HG03342 (cell line): ENCODE measurements around the gene SRP54.
"Not testable (repeated sequence)": the region's sequence is repeated elsewhere in the genome, so short reads cannot be mapped to it uniquely, and the experiment has no call there.

ENCODE experiments used
- ATAC-seq: cut with Tn5 transposase; IDR thresholded peaks from one replicate; pipeline ENCODE4 v1.9.1; 2021; ENCODE audit warnings: mild to moderate bottlenecking, moderate library complexity; ENCODE audit not compliant: unreplicated experiment

SRP54 gene

DNA sequence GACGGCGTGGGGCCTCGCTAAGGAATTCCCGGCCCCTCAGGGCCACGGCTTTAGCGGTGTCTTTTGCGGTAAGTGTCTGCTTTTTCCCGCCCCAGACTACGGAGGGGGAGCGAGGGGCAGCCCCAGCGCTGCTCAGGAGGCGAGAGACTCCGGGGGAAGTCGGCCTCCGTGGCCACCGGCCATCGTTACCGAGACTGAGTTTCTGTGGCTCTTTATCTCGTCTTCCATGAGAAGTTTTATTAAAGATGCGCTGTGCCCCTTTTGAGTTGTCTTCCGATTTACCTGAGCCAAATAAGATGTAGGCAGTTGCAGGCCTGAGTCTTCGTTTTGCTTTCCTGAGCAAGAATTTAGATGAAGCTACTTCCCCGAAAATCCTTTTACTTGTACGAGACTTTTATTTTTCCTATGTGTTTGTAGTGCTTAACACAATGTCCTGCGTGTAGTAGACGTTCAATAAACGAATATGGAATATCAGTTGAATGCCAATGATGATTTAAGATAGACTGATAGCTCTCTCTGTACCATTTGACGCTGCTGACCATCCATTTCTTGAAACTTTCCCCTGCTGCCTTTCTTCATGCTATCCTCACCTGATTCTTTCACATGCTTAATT, 462 bp downstream of the SRP54 start:
- ATAC-seq = peak; percentile 14

DNA sequence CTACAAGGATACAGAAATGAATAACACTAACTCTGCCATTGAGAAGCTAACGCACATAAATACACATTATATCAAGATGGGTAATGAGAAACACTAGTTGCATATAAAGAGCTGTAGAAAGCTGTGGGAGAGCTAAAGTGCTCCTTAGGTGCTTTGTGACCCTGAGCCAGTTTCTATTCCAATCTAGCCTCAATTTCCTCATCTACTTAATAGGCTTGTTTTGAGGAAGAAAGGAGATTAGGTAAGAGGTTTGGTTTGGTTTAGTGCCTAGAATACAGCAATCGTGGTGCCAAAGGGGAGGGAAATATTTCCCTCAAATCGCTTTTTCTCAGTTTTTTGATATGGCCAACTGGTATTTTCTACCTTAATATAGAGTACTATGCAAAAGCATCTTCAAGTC, 994 bp downstream of the SRP54 start:
- no peak for ATAC-seq

DNA sequence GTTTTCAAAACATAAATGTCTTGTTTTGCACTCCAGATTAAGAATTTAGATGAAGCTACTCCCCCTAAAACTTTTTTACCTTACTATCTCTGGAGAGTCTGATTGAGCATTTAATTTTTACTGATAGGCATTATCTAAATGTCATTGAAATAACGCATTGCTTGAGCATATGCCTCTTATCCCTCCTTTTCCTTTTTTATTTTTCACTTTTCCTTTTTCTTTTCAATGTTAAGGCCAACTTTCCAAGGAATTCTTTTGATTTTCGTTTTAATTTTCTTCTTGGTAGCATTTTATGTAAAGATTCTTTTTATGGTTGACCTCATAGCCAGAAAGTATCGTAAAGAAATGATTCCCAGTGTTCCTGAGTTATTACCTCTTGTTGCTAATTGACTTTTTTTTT, 2.9 kb downstream of the SRP54 start:
- ATAC-seq = no peak

DNA sequence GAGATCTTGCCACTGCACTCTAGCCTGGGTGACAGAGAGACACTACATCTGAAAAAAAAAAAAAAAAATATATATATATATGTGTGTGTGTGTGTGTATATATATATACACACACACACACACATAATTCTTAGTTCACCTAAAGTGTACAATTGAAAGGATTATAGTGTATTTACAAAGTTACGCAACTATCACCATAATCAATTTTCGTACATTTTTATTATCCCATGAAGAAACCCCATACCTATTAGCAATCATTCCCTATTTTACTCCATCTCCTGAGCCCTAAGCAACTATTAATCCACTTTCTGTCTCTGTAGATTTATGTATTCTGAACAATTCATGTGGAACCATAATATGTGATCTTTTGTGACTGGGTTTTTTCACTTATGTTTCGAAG, 4.4 kb downstream of the SRP54 start:
- ATAC-seq = no peak

DNA sequence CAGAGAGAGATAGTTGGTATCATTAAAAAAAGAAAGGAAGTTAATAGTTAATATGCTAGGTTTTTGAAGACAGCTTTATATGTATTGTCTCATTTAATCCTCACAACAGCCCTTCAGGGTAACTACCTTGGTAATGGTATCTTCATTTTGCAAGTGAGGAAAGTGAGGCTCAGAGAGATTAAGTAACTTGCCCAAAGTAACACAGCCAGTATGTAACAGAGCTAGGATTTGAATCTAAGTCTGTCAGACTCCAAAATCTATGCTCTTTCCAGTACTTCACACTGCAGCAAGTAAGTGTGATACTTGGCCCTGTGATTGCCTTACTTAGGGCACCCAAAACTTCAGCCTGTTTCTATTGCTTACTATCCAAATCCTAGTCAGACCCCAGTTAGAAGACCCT, 7.0 kb downstream of the SRP54 start:
- no peak for ATAC-seq

DNA sequence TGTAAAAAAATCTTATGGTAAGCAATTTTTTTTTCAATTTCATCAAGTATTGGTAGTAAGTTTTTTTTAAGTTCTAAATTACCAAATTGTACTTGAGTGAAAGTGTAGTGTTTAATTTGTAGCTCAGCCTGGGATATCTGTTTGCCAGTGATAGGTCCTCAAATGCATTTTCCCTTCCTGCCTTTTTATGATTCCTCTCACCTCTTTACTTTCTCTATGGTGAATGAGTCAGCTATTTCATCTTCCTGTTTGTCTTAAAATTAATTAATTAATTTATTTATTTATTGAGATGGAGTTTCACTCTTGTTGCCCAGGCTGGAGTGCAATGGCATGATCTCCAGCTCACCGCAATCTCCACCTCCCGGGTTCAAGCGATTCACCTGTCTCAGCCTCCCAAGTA, 10.6 kb downstream of the SRP54 start:
- no peak for ATAC-seq

DNA sequence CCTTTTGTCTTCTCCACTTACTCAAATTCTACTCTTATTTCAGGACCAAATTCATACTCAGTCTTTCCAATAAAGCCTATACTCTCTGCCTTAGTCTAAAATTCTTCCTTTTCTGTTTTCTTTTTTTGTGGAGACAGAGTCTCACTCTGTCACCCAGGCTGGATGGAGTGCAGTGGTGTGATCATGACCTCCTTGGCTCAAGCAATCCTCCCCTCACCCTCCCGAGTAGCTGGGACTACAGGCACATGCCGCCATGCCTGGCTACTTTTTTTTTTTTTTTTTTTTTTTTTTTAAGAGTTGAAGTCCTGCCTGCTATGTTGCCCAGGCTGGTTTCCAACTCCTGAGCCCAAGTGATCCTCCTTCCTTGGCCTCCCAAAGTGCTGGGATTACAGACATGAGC, 11.9 kb downstream of the SRP54 start:
- no peak for ATAC-seq

DNA sequence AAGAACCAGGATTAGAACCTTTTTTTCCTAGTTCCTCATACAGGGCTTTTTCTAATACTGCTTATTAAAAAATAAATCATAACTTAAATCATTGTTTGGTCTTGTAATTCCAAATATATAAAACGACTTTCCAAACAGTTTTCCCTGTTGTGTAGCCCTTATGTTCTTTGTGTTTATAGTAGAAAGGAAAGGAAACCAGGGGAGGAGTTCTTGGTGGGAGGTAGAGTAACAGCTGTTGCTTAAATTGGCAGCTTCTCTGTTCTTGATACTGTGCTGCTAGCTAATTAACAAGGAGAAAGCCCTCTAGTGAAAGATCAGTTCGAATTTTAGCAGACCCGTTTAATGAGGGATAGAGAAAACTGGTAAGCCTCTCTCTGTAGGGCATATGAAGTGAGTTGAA, 15.0 kb downstream of the SRP54 start:
- no peak for ATAC-seq

DNA sequence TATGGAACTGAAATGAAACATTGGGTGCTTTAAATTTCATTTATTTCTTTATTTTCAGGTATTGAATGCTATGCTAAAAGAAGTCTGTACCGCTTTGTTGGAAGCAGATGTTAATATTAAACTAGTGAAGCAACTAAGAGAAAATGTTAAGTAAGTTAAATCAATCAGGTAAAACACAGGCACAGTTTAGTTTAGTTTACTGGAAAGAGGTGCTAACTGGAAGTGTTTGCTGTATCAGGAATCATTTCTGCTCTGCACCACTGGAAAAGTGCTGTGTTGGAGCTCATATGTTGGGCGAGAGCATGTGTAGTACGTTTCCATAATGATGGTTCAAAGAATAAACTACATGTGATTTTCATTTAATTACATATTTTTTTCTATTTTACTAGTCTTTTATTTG, 16.7 kb downstream of the SRP54 start:
- ATAC-seq = no peak

DNA sequence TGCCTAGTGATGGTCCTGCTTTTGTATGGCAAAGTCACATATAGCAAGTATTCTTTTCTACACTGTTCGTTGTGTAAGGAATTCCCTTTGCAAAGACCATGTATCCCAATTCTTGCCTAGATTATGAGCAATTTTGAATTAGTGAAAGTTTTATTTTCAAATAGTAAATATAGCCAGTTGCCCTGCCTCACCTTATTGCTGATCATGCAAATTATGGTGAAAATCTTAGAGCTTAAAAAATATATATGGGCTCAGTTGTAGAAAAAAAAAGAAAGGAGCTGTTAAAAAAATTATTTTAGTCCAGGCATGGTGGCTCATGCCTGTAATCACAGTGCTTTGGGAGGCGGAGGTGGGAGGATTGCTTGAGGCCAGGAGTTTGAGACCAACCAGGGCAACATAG, 18.8 kb downstream of the SRP54 start:
- ATAC-seq = no peak

DNA sequence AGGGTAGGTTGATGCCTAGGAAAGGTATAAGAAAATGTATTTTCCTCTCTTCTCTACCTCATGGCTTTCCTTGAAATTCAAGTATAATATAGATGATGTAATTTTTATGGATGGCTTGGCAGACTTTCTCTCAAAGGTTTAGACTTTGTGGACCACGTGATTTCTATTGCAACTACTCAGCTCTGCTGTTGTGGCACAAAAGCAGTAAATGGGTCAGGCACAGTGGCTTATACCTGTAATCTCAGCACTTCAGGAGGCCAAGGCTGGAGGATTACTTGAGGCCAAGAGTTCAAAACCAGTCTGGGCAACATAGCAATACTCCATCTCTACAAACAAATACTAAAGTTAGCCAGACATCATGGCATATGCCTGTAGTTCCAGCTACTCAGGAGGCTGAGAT, 22.0 kb downstream of the SRP54 start:
- no peak for ATAC-seq

DNA sequence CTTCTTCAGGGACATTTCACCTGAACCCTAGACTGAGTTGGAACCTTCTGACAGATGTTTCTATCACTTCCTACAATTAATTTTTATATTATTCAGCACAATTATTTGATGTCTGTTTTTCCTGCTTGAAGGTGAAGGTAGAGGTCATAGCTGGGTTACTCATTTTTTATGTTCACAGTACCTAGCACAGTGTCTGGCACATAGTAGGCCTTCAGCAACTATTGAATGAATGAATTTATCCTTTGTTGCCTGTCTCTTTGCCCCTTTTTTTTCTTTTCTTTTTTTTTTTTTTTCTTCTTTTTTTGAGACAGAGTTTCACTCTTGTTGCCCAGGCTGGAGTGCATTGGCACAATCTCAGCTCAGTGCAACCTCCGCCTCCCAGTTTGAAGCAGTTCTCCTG, 33.8 kb downstream of the SRP54 start:
- ATAC-seq = no peak

DNA sequence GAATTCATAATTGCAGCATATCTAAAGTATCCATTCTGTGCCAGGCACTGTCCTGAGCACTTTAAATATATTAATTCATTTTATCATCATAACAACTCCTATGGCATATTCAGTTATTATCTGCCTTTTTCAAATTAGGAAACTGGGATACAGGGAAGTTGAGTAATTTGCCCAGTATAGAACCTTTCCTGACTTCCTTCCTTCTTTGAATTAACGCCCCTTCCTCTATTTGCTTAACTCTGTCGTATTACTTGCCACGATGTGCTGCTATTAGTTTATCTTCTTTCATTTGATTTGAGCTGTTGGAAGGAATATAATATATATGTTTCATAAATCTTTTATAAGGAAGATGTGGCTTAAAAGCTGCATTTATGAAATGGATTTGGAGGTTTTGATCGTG, 37.9 kb downstream of the SRP54 start:
- no peak for ATAC-seq

DNA sequence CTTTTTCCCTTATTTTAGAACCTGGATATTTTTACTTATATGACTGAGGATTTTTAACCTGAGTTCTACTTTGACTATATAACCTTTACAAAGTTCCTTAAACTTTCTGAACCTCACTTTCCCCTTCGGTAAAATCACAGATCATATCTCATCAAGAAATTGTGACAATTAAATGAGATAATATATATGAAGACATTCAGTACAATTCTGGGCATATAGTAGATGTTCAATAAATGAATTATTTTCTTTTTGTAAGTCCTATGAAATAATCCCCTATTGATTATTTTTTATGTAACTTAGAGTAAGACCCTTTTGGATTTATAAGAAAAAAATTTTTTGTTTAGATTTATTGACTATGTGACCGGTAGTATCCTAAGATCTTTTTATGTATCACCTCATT, 45.6 kb downstream of the SRP54 start:
- no peak for ATAC-seq

DNA sequence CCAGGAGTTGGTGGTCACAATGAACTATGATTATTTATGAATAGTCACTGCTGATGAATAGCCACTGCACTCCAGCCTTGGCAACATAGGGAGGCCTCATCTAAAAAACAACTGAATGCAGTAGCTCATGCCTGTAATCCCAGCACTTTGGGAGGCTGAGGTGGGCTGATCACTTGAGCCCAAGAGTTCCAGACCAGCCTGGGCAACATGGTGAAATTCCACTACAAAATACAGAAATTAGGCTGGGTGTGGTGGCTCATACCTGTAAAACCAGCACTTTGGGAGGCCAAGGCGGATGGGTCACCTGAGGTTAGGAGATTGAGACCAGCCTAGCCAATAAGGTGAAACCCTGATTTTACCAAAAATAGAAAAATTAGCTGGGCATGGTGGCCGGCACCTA, 49.8 kb downstream of the SRP54 start:
- ATAC-seq = no peak

DNA sequence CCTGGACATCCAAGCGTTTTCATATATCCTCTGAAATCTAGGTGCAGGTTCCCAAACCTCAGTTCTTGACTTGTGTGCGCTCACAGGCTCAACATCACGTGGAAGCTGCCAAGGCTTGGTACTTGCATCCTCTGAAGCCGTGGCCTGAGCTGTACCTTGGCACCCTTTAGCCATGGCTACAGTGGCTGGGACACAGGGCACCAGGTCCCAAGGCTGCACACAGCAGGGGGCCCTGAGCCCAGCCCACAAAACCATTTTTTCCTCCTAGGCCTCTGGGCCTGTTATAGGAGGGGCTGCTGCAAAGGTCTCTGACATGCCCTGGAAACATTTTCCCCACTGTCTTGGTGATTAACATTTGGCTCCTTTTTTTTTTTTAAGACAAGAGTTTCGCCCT, 51.6 kb downstream of the SRP54 start:
- ATAC-seq = no peak

DNA sequence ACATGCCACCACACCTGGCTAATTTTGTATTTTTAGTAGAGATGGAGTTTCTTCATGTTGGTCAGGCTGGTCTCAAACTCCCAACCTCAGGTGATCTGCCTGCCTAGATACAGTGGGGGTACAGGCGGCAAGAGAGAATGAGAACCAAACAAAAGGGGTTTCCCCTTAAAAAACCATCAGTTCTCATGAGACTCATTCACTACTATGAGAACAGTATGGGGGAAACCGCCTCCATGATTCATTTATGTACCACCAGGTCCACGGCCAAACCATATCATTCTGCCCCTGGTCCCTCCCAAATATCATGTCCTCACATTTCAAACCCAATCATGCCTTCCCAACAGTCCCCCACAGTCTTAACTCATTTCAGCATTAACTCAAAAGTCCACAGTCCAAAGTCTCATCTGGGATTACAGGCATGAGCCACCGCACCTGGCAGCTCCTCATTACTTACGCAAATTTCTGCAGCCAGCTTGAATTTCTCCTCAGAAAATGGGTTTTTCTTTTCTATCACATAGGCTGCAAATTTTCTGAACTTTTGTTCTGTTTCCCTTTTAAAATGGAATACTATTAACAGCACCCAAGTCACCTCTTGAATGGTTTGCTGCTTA, 52.3 kb downstream of the SRP54 start:
- ATAC-seq = not testable (repeated sequence)

DNA sequence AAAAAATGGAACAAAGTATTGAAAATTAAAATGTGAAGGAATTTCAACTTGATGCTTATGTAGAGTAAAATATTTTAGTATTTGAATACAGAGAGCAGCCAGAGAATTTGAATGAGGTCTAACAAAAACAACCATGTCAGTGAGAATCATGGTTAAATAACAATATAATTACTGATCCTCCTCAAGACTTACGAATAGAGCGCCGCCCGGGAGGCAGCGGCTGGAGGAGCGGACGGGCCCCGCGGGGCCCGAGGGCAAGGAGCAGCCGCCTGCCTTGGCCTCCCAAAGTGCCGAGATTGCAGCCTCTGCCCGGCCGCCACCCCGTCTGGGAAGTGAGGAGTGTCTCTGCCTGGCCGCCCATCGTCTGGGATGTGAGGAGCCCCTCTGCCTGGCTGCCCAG, 55.5 kb downstream of the SRP54 start:
- not testable (repeated sequence) for ATAC-seq

DNA sequence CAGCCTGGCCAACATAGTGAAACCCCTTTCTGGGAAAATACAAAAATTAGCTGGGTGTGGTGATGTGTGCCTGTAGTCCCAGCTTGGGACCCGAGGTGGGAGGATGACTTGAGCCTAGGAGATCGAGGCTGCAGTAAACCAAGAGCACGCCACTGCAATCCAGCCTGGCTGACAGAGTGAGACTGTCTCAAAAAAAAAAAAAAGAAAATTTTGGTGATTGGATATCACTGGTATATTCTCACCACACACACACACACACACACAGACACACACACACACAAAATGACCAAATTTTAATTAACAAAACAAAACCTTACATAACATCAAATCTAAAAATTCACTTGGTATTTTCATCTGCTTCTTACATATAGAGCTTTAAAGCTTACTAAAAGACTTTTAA, 59.8 kb downstream of the SRP54 start:
- ATAC-seq = no peak

DNA sequence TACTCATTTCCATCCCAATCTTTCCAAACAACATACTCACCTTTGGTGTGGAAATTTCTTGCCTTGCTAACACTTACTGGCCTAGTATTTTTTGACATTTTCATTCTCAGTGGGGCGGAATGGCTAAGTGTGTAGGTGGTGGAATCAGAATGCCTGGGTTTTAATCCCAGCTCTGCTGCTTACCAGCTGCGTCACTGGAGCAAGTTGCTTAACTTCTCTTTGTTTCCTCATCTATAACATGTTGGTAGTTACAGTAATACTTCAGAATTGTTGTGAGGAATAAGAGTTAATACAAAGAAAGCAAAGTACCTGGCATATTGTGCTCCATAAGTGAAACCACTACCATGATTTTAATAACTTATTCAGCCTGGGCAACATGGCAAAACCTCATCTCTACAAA, 60.3 kb downstream of the SRP54 start:
- no peak for ATAC-seq

DNA sequence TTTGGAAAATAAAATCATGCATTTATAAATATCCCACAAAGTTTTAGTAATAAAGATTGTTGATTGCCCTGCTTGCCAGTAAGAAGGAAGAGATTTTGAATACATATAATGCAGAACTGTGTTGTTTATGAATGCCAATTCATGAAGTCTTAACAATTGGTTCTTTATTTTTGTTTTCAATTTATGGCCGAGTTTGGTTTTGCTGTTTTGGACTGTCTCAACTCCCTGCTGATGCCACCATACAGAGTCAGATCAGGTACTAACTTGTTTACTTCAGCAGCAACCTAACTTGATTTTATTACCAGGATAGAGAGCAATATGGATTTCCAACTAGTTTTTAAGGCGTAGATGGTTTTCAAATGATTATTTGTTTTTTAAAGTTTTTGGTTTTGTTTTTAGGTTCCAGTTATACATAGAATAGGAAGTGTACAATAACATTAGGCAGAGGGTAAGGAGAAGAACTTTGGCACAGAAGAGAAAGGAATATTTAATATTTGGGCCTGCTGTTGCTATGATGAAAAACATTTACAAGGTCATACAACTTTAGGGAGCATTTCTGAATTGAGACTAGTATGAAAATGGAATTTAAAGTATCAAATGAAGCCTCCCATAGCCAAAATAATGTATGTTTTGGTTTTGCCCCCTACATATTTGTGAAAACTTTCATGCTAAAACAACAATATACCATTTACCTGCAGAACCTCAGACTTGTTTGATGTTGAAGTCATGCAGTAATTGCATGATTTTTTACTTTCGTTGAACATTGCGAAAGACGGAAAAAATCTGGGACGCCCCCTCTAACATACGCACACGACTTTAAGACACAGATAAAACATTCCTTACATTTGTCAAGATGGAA, 62.4 kb downstream of the SRP54 start:
- no peak for ATAC-seq

DNA sequence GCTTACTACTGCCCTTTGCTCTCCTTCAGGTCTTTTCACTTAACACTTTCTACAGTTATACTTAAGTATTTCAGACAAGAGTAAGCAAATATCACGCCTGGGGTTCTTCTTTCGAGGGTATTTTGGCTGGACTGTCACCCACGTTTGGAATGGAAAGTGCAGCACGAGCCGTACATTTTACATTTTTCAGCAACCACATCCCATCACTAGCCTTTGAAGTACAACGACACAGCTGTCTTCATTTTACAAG, 62.9 kb downstream of the SRP54 start:
- ATAC-seq = peak; percentile 0
